HG03378 (cell line): ENCODE data around the gene SPANXN5.
"Not testable (repeated sequence)": the region's sequence is repeated elsewhere in the genome, so short reads cannot be mapped to it uniquely, and the experiment has no call there.

Experiments used
- ATAC-seq: cut with Tn5 transposase; IDR thresholded peaks from one replicate; pipeline ENCODE4 v1.9.1; 2021; ENCODE audit warnings: mild to moderate bottlenecking, moderate library complexity; ENCODE audit not compliant: unreplicated experiment

Gene SPANXN5

GRCh38 chrX:52797327-52797726 is at the start of gene SPANXN5:
TSS of gene SPANXN5 (minus strand) at chrX:52797427. CDS start at chrX:52797348, 79 bp downstream.
- ATAC-seq = not testable (repeated sequence)

GRCh38 chrX:52843619-52844018 is 46.4 kb upstream of the SPANXN5 start:
- not testable (repeated sequence) for ATAC-seq

- ATAC-seq = no peak
Measured at GRCh38 chrX:52839137-52839536, 41.9 kb upstream of the SPANXN5 start.

- ATAC-seq = no peak
Measured at GRCh38 chrX:52830551-52830950, 33.3 kb upstream of the SPANXN5 start.

- no peak for ATAC-seq
Measured at GRCh38 chrX:52824608-52825007, 27.4 kb upstream of the SPANXN5 start.

GRCh38 chrX:52821079-52821760 is 24.0 kb upstream of the SPANXN5 start:
- no peak for ATAC-seq

GRCh38 chrX:52819788-52820187 is 22.6 kb upstream of the SPANXN5 start:
- no peak for ATAC-seq

- ATAC-seq = no peak
Measured at GRCh38 chrX:52811065-52811625, 13.9 kb upstream of the SPANXN5 start, which contains the start of gene XAGE5. TSS of gene XAGE5 (plus strand) at chrX:52811287. CDS start at chrX:52812567, 1,280 bp downstream.

GRCh38 chrX:52804876-52805275 is 7.6 kb upstream of the SPANXN5 start:
- not testable (repeated sequence) for ATAC-seq

- ATAC-seq = not testable (repeated sequence)
Measured at GRCh38 chrX:52773504-52773903, 23.7 kb downstream of the SPANXN5 start.

- not testable (repeated sequence) for ATAC-seq
Measured at GRCh38 chrX:52765983-52766382, 31.2 kb downstream of the SPANXN5 start.

- not testable (repeated sequence) for ATAC-seq
Measured at GRCh38 chrX:52750952-52751351, 46.3 kb downstream of the SPANXN5 start, which contains the start of gene SSX2B. TSS of gene SSX2B (plus strand) at chrX:52751252. CDS start at chrX:52752681, 1,429 bp downstream.
